H9 (cell line): ENCODE results near the gene C17orf114.

Source experiments
- DNase-seq: peaks from one replicate; pipeline ENCODE4 v3.0.0-alpha.2; 2017
- H2AFZ ChIP-seq: one replicate; pipeline ENCODE4 v1.6.1; 2013; ENCODE audit warnings: mild to moderate bottlenecking, low read length, control low read depth, moderate library complexity
- H2AK5ac ChIP-seq: 2 replicates; pipeline ENCODE4 v1.6.1; 2013; ENCODE audit warnings: low read length, control low read depth, mixed read lengths; ENCODE audit not compliant: insufficient read length
- H2BK120ac ChIP-seq: one replicate; pipeline ENCODE4 v1.6.1; 2013; ENCODE audit warnings: low read depth, mild to moderate bottlenecking, low read length, control low read depth, inconsistent platforms; ENCODE audit not compliant: poor library complexity, severe bottlenecking
- H2BK12ac ChIP-seq: 2 replicates; pipeline ENCODE4 v1.6.1; 2013; ENCODE audit warnings: low read length, control low read depth, mixed read lengths, low read depth; ENCODE audit not compliant: insufficient read length
- H2BK15ac ChIP-seq: 2 replicates; pipeline ENCODE4 v1.6.1; 2013; ENCODE audit warnings: low read depth, low read length, control low read depth
- H2BK20ac ChIP-seq: one replicate; pipeline ENCODE4 v1.6.1; 2013; ENCODE audit warnings: low read depth, mild to moderate bottlenecking, low read length, control low read depth, inconsistent platforms; ENCODE audit not compliant: poor library complexity, severe bottlenecking
- H2BK5ac ChIP-seq: 2 replicates; pipeline ENCODE4 v1.6.1; 2013; ENCODE audit warnings: low read length, control low read depth, mixed read lengths; ENCODE audit not compliant: insufficient read length
- H3K14ac ChIP-seq: 2 replicates; pipeline ENCODE4 v1.6.1; 2013; ENCODE audit warnings: low read length, control low read depth; ENCODE audit not compliant: insufficient read depth
- H3K18ac ChIP-seq: 2 replicates; pipeline ENCODE4 v1.6.1; 2013; ENCODE audit warnings: low read depth, mild to moderate bottlenecking, mixed read lengths, low read length, control low read depth; ENCODE audit not compliant: insufficient read length
- H3K23ac ChIP-seq: 2 replicates; pipeline ENCODE4 v1.6.1; 2013; ENCODE audit warnings: low read length, control low read depth, mixed read lengths, low read depth; ENCODE audit not compliant: insufficient read length
- H3K23me2 ChIP-seq: 2 replicates; pipeline ENCODE4 v1.6.1; 2013; ENCODE audit warnings: low read depth, mild to moderate bottlenecking, mixed read lengths, low read length, control low read depth; ENCODE audit not compliant: insufficient read length, poor library complexity, severe bottlenecking
- H3K27ac ChIP-seq: 2 replicates; pipeline ENCODE4 v1.5.1; 2013; ENCODE audit warnings: low read length, control low read depth, mixed read lengths, low read depth; ENCODE audit not compliant: insufficient read length
- H3K27me3 ChIP-seq: 2 replicates; pipeline ENCODE4 v1.6.1; 2013; ENCODE audit warnings: low read length, control low read depth, inconsistent platforms; ENCODE audit not compliant: insufficient read depth
- H3K4ac ChIP-seq: 2 replicates; pipeline ENCODE4 v1.6.1; 2013; ENCODE audit warnings: low read depth, mild to moderate bottlenecking, control low read depth, inconsistent platforms, low read length, moderate library complexity
- H3K4me1 ChIP-seq: 2 replicates; pipeline ENCODE4 v1.6.1; 2013; ENCODE audit warnings: low read length, control low read depth, inconsistent platforms; ENCODE audit not compliant: insufficient read depth
- H3K4me2 ChIP-seq: 2 replicates; pipeline ENCODE4 v1.6.1; 2013; ENCODE audit warnings: low read length, control low read depth, mixed read lengths; ENCODE audit not compliant: insufficient read length, insufficient read depth
- H3K56ac ChIP-seq: 2 replicates; pipeline ENCODE4 v1.6.1; 2013; ENCODE audit warnings: low read depth, mild to moderate bottlenecking, mixed read lengths, low read length, control low read depth; ENCODE audit not compliant: insufficient read length
- H3K79me1 ChIP-seq: 2 replicates; pipeline ENCODE4 v1.6.1; 2013; ENCODE audit warnings: low read depth, mild to moderate bottlenecking, moderate library complexity, low read length, control low read depth, inconsistent platforms; ENCODE audit not compliant: insufficient read depth, poor library complexity, severe bottlenecking
- H3K79me2 ChIP-seq: 2 replicates; pipeline ENCODE4 v1.6.1; 2013; ENCODE audit warnings: low read length, control low read depth, inconsistent platforms; ENCODE audit not compliant: insufficient read depth
- H3K9ac ChIP-seq: 2 replicates; pipeline ENCODE4 v1.6.1; 2013; ENCODE audit warnings: low read length, control low read depth, mixed read lengths; ENCODE audit not compliant: insufficient read length; ENCODE audit errors: extremely low read depth
- H3K9me3 ChIP-seq: one replicate; pipeline ENCODE4 v1.6.1; 2013; ENCODE audit warnings: low read depth, low read length, inconsistent platforms; ENCODE audit not compliant: control insufficient read depth
- H3T11ph ChIP-seq: one replicate; pipeline ENCODE4 v1.6.1; 2013; ENCODE audit warnings: mild to moderate bottlenecking, low read length, control low read depth, inconsistent platforms
- H4K20me1 ChIP-seq: one replicate; pipeline ENCODE4 v1.6.1; 2013; ENCODE audit not compliant: control insufficient read depth, insufficient read length, insufficient read depth
- H4K5ac ChIP-seq: 2 replicates; pipeline ENCODE4 v1.6.1; 2013; ENCODE audit warnings: low read depth, mild to moderate bottlenecking, mixed read lengths, low read length, control low read depth; ENCODE audit not compliant: insufficient read length
- H4K8ac ChIP-seq: replicated peaks from 2 replicates; pipeline ENCODE4 v1.6.1; 2013; ENCODE audit warnings: low read length, control low read depth, mixed read lengths, low read depth; ENCODE audit not compliant: insufficient read length
- H4K91ac ChIP-seq: 2 replicates; pipeline ENCODE4 v1.6.1; 2013; ENCODE audit warnings: low read depth, mild to moderate bottlenecking, moderate library complexity, mixed read lengths, low read length, control low read depth; ENCODE audit not compliant: insufficient read length
- H3K27ac Mint-ChIP-seq, 3 experiments: 2 replicates in 2 of 3; 3 replicates in 1 of 3; pipeline ENCODE4 v1.8.0; 2020 to 2021; ENCODE audit warnings: mixed read lengths in 3 of 3, mild to moderate bottlenecking in 1 of 3, moderate library complexity in 1 of 3
- H3K27me3 Mint-ChIP-seq: 2 replicates; pipeline ENCODE4 v1.8.0; 2021; ENCODE audit warnings: low read depth, mild to moderate bottlenecking, moderate library complexity, mixed read lengths
- H3K36me3 Mint-ChIP-seq, 3 experiments: 2 replicates in 2 of 3; 3 replicates in 1 of 3; pipeline ENCODE4 v1.8.0; 2020 to 2021; ENCODE audit warnings: low read depth in 3 of 3, mixed read lengths in 3 of 3; ENCODE audit not compliant: insufficient read depth in 1 of 3
- H3K4me1 Mint-ChIP-seq, 2 experiments: 2 replicates each; pipeline ENCODE4 v1.8.0; 2020; ENCODE audit warnings: mixed read lengths in 2 of 2
- H3K4me3 Mint-ChIP-seq, 2 experiments: 2 replicates in 1 of 2; 3 replicates in 1 of 2; pipeline ENCODE4 v1.8.0; 2020 to 2021; ENCODE audit warnings: mild to moderate bottlenecking in 2 of 2, mixed read lengths in 2 of 2, moderate library complexity in 1 of 2
- H3K9me3 Mint-ChIP-seq, 2 experiments: 2 replicates in 1 of 2; 3 replicates in 1 of 2; pipeline ENCODE4 v1.8.0; 2020; ENCODE audit warnings: mild to moderate bottlenecking in 2 of 2, mixed read lengths in 2 of 2, moderate library complexity in 1 of 2
- WGBS: extraction: QIAGEN DNeasy Blood & Tissue Kit; methylation state at CpG from one replicate; pipeline ENCODE4 v1.1.7; 2013; ENCODE audit warnings: missing lambda C conversion rate, low lambda C conversion rate, mixed read lengths; ENCODE audit not compliant: insufficient read length; ENCODE audit errors: extremely low coverage; 5-methylcytosine and 5-hydroxymethylcytosine counted together
- TF ChIP-seq, protein P1 (sequence below): fragments of 200-600 bp; sonication (generic); conservative IDR thresholded peaks from 3 replicates; pipeline ENCODE4 v1.8.0; 2021; ENCODE audit warnings: antibody characterized with exemption, mild to moderate bottlenecking

C17orf114 gene

DNA sequence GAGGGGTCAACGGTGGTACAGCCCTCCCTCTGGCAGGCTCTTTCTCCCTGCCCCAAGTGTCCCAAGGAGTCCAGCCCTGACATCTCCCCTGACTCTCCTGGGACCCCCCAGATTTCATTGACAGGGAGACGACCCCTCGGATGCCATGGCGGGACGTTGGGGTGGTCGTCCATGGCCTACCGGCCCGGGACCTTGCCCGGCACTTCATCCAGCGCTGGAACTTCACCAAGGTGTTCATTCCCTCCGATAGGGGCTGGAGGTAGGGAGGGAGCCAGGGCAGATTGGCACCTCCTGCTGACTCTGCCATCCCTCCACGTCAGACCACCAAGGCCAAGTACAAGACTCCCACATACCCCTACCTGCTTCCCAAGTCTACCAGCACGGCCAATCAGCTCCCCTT, 14.7 kb upstream of the C17orf114 start:
- H2AK5ac ChIP-seq, result no peak overlapping the region
- no peak overlapping the region for H2BK12ac ChIP-seq
- no peaks in the 10 kb centered on the region for H3K4me1 Mint-ChIP-seq
- no peaks in the 10 kb centered on the region for H4K20me1 ChIP-seq
- peaks cover 19 to 55% (median 46%) of the 10 kb centered on the region in 3 experiments for H3K36me3 Mint-ChIP-seq
- no peak overlapping the region for H3K9ac ChIP-seq
- no peaks in the 10 kb centered on the region for H3K4me1 ChIP-seq
- no peaks in the 10 kb centered on the region for H3K23me2 ChIP-seq
- H3K27me3 Mint-ChIP-seq, result no peaks in the 10 kb centered on the region
- no peaks in the 10 kb centered on the region for H3K79me1 ChIP-seq
- TF ChIP-seq, protein P1, sequence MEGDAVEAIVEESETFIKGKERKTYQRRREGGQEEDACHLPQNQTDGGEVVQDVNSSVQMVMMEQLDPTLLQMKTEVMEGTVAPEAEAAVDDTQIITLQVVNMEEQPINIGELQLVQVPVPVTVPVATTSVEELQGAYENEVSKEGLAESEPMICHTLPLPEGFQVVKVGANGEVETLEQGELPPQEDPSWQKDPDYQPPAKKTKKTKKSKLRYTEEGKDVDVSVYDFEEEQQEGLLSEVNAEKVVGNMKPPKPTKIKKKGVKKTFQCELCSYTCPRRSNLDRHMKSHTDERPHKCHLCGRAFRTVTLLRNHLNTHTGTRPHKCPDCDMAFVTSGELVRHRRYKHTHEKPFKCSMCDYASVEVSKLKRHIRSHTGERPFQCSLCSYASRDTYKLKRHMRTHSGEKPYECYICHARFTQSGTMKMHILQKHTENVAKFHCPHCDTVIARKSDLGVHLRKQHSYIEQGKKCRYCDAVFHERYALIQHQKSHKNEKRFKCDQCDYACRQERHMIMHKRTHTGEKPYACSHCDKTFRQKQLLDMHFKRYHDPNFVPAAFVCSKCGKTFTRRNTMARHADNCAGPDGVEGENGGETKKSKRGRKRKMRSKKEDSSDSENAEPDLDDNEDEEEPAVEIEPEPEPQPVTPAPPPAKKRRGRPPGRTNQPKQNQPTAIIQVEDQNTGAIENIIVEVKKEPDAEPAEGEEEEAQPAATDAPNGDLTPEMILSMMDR, result no peak
- H4K91ac ChIP-seq, result no peak overlapping the region
- H3K27me3 ChIP-seq, result no peaks in the 10 kb centered on the region
- H2BK15ac ChIP-seq, result no peak overlapping the region
- H4K8ac ChIP-seq, result no peak overlapping the region
- H3K4ac ChIP-seq, result no peak overlapping the region
- no peak overlapping the region for H3K56ac ChIP-seq
- H3K23ac ChIP-seq, result no peak overlapping the region
- no peak overlapping the region for H2AFZ ChIP-seq
- H4K5ac ChIP-seq, result no peak overlapping the region
- H2BK120ac ChIP-seq, result no peak overlapping the region
- H3K27ac ChIP-seq, result no peak overlapping the region
- H3K18ac ChIP-seq, result no peak overlapping the region
- no CpG with 5 or more reads among the region's 13 CpGs for WGBS
- no peak overlapping the region for H3T11ph ChIP-seq
- peaks cover 2% of the 10 kb centered on the region in 2 experiments; a peak in 4 of 5 replicates for H3K9me3 Mint-ChIP-seq
- no peak overlapping the region for H3K4me3 Mint-ChIP-seq
- H2BK20ac ChIP-seq, result no peak overlapping the region
- no peak overlapping the region for H3K4me2 ChIP-seq
- H3K79me2 ChIP-seq, result no peaks in the 10 kb centered on the region
- H3K27ac Mint-ChIP-seq, result no peak overlapping the region
- no peak overlapping the region for H2BK5ac ChIP-seq
- H3K14ac ChIP-seq, result no peak overlapping the region
- no peak for DNase-seq
- H3K9me3 ChIP-seq, result no peaks in the 10 kb centered on the region
